HepG2 (cell line): ENCODE measurements around the gene HEMK1. TPM values are rescaled to one million over a fixed set of nuclear protein-coding genes. Genes with fewer than 3 reads are reported as not detected.

ENCODE experiments used
- EHMT2 ChIP-seq: fragments of 200-600 bp; sonication (generic); IDR thresholded peaks from 2 replicates; pipeline ENCODE4 v1.7.0; 2017; ENCODE audit warnings: antibody characterized with exemption, low read depth, low read length, borderline replicate concordance
- FOXP4 ChIP-seq: sonication (generic); formaldehyde crosslinking; IDR thresholded peaks from 2 replicates; pipeline ENCODE4 v1.4.0; 2020; ENCODE audit warnings: missing genetic modification reagents
- GABPB1 ChIP-seq: IDR thresholded peaks from 2 replicates; pipeline ENCODE4 v1.6.1; 2016; ENCODE audit warnings: mild to moderate bottlenecking, missing genetic modification reagents, moderate library complexity, missing compliant biosample characterization
- GPN1 ChIP-seq: sonication (generic); formaldehyde crosslinking; IDR thresholded peaks from 2 replicates; pipeline ENCODE4 v1.5.1; 2020; ENCODE audit warnings: missing genetic modification reagents, borderline replicate concordance
- KAT8 ChIP-seq: IDR thresholded peaks from 2 replicates; pipeline ENCODE4 v1.6.1; 2016; ENCODE audit warnings: missing genetic modification reagents, missing compliant biosample characterization
- KDM5A ChIP-seq: fragments of 200-600 bp; sonication (generic); IDR thresholded peaks from 2 replicates; pipeline ENCODE4 v1.7.0; 2018; ENCODE audit warnings: antibody characterized with exemption, mild to moderate bottlenecking, low read length, borderline replicate concordance
- KDM6A ChIP-seq: IDR thresholded peaks from 2 replicates; pipeline ENCODE4 v1.6.1; 2016; ENCODE audit warnings: low read depth
- KMT2B ChIP-seq: IDR thresholded peaks from 2 replicates; pipeline ENCODE4 v1.6.1; 2016; ENCODE audit warnings: missing genetic modification reagents, missing compliant biosample characterization
- MAZ ChIP-seq, 2 experiments: sonication (generic) in 1 of 2; formaldehyde crosslinking in 1 of 2; IDR thresholded peaks; 2 replicates each; pipeline versions ENCODE4 v1.5.0 to v1.6.1; 2012 to 2020; ENCODE audit warnings: low read depth in 2 of 2, mild to moderate bottlenecking in 2 of 2, borderline replicate concordance in 1 of 2, improper control_type of control experiment in 1 of 2, low read length in 1 of 2, missing genetic modification reagents in 1 of 2, moderate library complexity in 1 of 2
- MEF2D ChIP-seq: sonication (generic); formaldehyde crosslinking; IDR thresholded peaks from 2 replicates; pipeline ENCODE4 v1.5.1; 2020; ENCODE audit warnings: mild to moderate bottlenecking, missing genetic modification reagents
- MLLT10 ChIP-seq: sonication (generic); formaldehyde crosslinking; IDR thresholded peaks from 2 replicates; pipeline ENCODE4 v1.4.0; 2020; ENCODE audit warnings: missing genetic modification reagents
- NCOA5 ChIP-seq: sonication (generic); formaldehyde crosslinking; IDR thresholded peaks from 2 replicates; pipeline ENCODE4 v1.4.0; 2020; ENCODE audit warnings: missing genetic modification reagents
- NRL ChIP-seq: sonication (generic); formaldehyde crosslinking; IDR thresholded peaks from 2 replicates; pipeline ENCODE4 v1.5.0; 2020; ENCODE audit warnings: missing genetic modification reagents, mild to moderate bottlenecking, moderate library complexity, borderline replicate concordance
- PAX8 ChIP-seq: sonication (generic); formaldehyde crosslinking; IDR thresholded peaks from 2 replicates; pipeline ENCODE4 v1.8.0; 2022; ENCODE audit warnings: mild to moderate bottlenecking, missing genetic modification reagents, borderline replicate concordance
- PHF8 ChIP-seq: sonication (generic); formaldehyde crosslinking; IDR thresholded peaks from 2 replicates; pipeline ENCODE4 v1.5.0; 2020; ENCODE audit warnings: missing genetic modification reagents
- RBM22 ChIP-seq: fragments of 200-400 bp; formaldehyde crosslinking; optimal IDR thresholded peaks from 2 replicates; pipeline ENCODE3; 2017; ENCODE audit warnings: mild to moderate bottlenecking, low read length, moderate library complexity
- RFX3 ChIP-seq: IDR thresholded peaks from 2 replicates; pipeline ENCODE4 v1.6.1; 2016; ENCODE audit warnings: missing biosample characterization, missing genetic modification reagents
- SAFB2 ChIP-seq: sonication (generic); formaldehyde crosslinking; IDR thresholded peaks from 2 replicates; pipeline ENCODE4 v1.5.1; 2020; ENCODE audit warnings: missing genetic modification reagents, low read depth, mild to moderate bottlenecking, borderline replicate concordance
- THAP11 ChIP-seq: IDR thresholded peaks from 2 replicates; pipeline ENCODE4 v1.6.1; 2016; ENCODE audit warnings: missing biosample characterization, missing genetic modification reagents
- ZNF124 ChIP-seq: sonication (generic); formaldehyde crosslinking; IDR thresholded peaks from 2 replicates; pipeline ENCODE4 v1.4.0; 2020; ENCODE audit warnings: missing genetic modification reagents
- ZNF143 ChIP-seq: sonication (generic); formaldehyde crosslinking; IDR thresholded peaks from 2 replicates; pipeline ENCODE4 v1.4.0; 2020; ENCODE audit warnings: missing genetic modification reagents
- ZNF280D ChIP-seq: sonication (generic); formaldehyde crosslinking; IDR thresholded peaks from 2 replicates; pipeline ENCODE4 v1.5.1; 2020; ENCODE audit warnings: mild to moderate bottlenecking, missing genetic modification reagents
- ZNF616 ChIP-seq: sonication (generic); formaldehyde crosslinking; IDR thresholded peaks from 2 replicates; pipeline ENCODE4 v1.5.0; 2020; ENCODE audit warnings: low read depth, mild to moderate bottlenecking, missing genetic modification reagents
- ZNF777 ChIP-seq: sonication (generic); formaldehyde crosslinking; IDR thresholded peaks from 2 replicates; pipeline ENCODE4 v1.4.0; 2020; ENCODE audit warnings: missing genetic modification reagents
- ZSCAN20 ChIP-seq: sonication (generic); formaldehyde crosslinking; IDR thresholded peaks from 2 replicates; pipeline ENCODE4 v1.4.0; 2020; ENCODE audit warnings: missing genetic modification reagents, mild to moderate bottlenecking, borderline replicate concordance
- polyA plus RNA-seq, 8 experiments: library from polyadenylated mRNA; depleted of rRNA in 3 of 8; stranded (reverse) in 7 of 8; unstranded in 1 of 8; fragments of >200 nt; fragmentation: Illumina TruSeq in 4 of 8; extraction: Trizol in 4 of 8; gene quantifications; 2 replicates each; pipeline versions ENCODE4 v1.2.1 to v1.2.3, GENCODE V29; 2011 to 2016; ENCODE audit warnings: low read depth in 4 of 8, missing spikeins in 1 of 8, mixed read lengths in 1 of 8; ENCODE audit not compliant: insufficient read depth in 1 of 8
- total RNA-seq, 5 experiments: library from RNA; depleted of rRNA; stranded (reverse); fragments of >200 nt; fragmentation: Illumina TruSeq; extraction: Trizol; gene quantifications; 2 replicates each; pipeline ENCODE4 v1.2.3, GENCODE V29; 2016; ENCODE audit warnings: low read depth in 1 of 5

Gene HEMK1
- total and polyA plus RNA-seq, 2 of the 13 experiments (the other 11 are each of a cell fraction or from before 2014, with no cell fraction given): 9.8 to 12.6 TPM

- TF ChIP-seq MAZ (IDR thresholded peaks at IDR 0.05; ENCODE audit: borderline replicate concordance, low read depth, low read length) (no peak; the same call in 1 of the 2 replicates), MAZ (CRISPR knock-in tag; IDR thresholded peaks at IDR 0.05; ENCODE audit: low read depth) (peak; percentile 11; the same call in 1 of the 2 replicates), ZNF124 (CRISPR knock-in tag) (0 out of 2 replicates have a peak, but pooled peaks have one; percentile 10), MEF2D (CRISPR knock-in tag) (no peak), PAX8 (CRISPR knock-in tag) (no peak), RFX3 (CRISPR knock-in tag) (no peak), SAFB2 (CRISPR knock-in tag) (no peak; the same call in 1 of the 2 replicates), KDM6A (no peak), EHMT2 (no peak), PHF8 (CRISPR knock-in tag) (peak; percentile 67), MLLT10 (CRISPR knock-in tag) (no peak), NCOA5 (CRISPR knock-in tag) (no peak), KDM5A (no peak; the same call in 1 of the 2 replicates), KMT2B (CRISPR knock-in tag) (no peak), ZNF777 (CRISPR knock-in tag) (peak; percentile 70), ZNF280D (CRISPR knock-in tag) (no peak), KAT8 (no peak), ZSCAN20 (CRISPR knock-in tag) (no peak), GABPB1 (CRISPR knock-in tag) (peak; percentile 58; the same call in 1 of the 2 replicates), ZNF616 (CRISPR knock-in tag) (no peak), THAP11 (CRISPR knock-in tag) (peak; percentile 18; the same call in 1 of the 2 replicates), ZNF143 (CRISPR knock-in tag) (peak; percentile 60; the same call in 1 of the 2 replicates), FOXP4 (CRISPR knock-in tag) (no peak), RBM22 (no peak), GPN1 (CRISPR knock-in tag) (0 out of 2 replicates have a peak, but pooled peaks have one; percentile 17), NRL (CRISPR knock-in tag) (peak; percentile 52)
Observed at GRCh38 chr3:50617096-50617791, 47.9 kb downstream of the HEMK1 start, which contains the start of gene MAPKAPK3 (continued).
